Keratinocyte (primary cell): ENCODE measurements around the gene TUNAR. TPM values are rescaled to one million over a fixed set of nuclear protein-coding genes. Genes with fewer than 3 reads are reported as not detected.

Experiments used
- DNase-seq: peaks from one replicate; pipeline ENCODE4 v3.0.0-alpha.2; 2011; ENCODE audit warnings: low read depth, missing footprints, low spot score
- FAIRE-seq: peaks from 2 replicates; lab custom pipeline; 2011; peaks lifted over from hg19 to GRCh38; lab: Jason Lieb, UNC
- H2AFZ ChIP-seq: 2 replicates; pipeline ENCODE4 v1.6.0; 2012; ENCODE audit warnings: low read length, control low read depth, inconsistent platforms; ENCODE audit not compliant: control insufficient read depth
- H3K27ac ChIP-seq: 2 replicates; pipeline ENCODE4 v1.5.1; 2011; ENCODE audit warnings: low read length; ENCODE audit not compliant: control insufficient read depth, insufficient read depth
- H3K27me3 ChIP-seq: 3 replicates; pipeline ENCODE4 v1.6.0; 2011; ENCODE audit warnings: low read length; ENCODE audit not compliant: control insufficient read depth, insufficient read depth; ENCODE audit errors: extremely low read depth
- H3K36me3 ChIP-seq, 2 experiments: 2 replicates in 1 of 2; 3 replicates in 1 of 2; pipeline ENCODE4 v1.5.1; 2011; ENCODE audit warnings: low read length in 2 of 2, mild to moderate bottlenecking in 1 of 2; ENCODE audit not compliant: control insufficient read depth in 2 of 2, insufficient read depth in 2 of 2; ENCODE audit errors: extremely low read depth in 1 of 2
- H3K4me1 ChIP-seq: 3 replicates; pipeline ENCODE4 v1.5.1; 2011; ENCODE audit warnings: low read length; ENCODE audit not compliant: control insufficient read depth, insufficient read depth; ENCODE audit errors: extremely low read depth
- H3K4me2 ChIP-seq: 3 replicates; pipeline ENCODE4 v1.6.0; 2011; ENCODE audit warnings: low read depth, low read length; ENCODE audit not compliant: control insufficient read depth, insufficient read depth; ENCODE audit errors: extremely low read depth
- H3K4me3 ChIP-seq, 3 experiments: fragments of 200-600 bp in 1 of 3; sonication (generic) in 1 of 3; 2 replicates in 2 of 3; 3 replicates in 1 of 3; pipeline ENCODE4 v1.5.1; 2011 to 2016; ENCODE audit warnings: low read length in 3 of 3, mild to moderate bottlenecking in 3 of 3, control low read depth in 2 of 3, inconsistent platforms in 1 of 3, low read depth in 1 of 3, mixed read lengths in 1 of 3, mixed run types in 1 of 3, moderate library complexity in 1 of 3; ENCODE audit not compliant: control insufficient read depth in 2 of 3, insufficient read depth in 2 of 3; ENCODE audit errors: extremely low read depth in 1 of 3
- H3K79me2 ChIP-seq: 2 replicates; pipeline ENCODE4 v1.6.0; 2012; ENCODE audit warnings: low read length; ENCODE audit not compliant: control insufficient read depth, insufficient read depth
- H3K9ac ChIP-seq: 3 replicates; pipeline ENCODE4 v1.6.0; 2011; ENCODE audit warnings: low read length; ENCODE audit not compliant: control insufficient read depth, insufficient read depth; ENCODE audit errors: extremely low read depth
- H3K9me1 ChIP-seq: 3 replicates; pipeline ENCODE4 v1.6.0; 2011; ENCODE audit warnings: low read length; ENCODE audit not compliant: control insufficient read depth, insufficient read depth; ENCODE audit errors: extremely low read depth
- H3K9me3 ChIP-seq: 2 replicates; pipeline ENCODE4 v1.5.1; 2012; ENCODE audit warnings: low read depth, low read length; ENCODE audit not compliant: control insufficient read depth
- H4K20me1 ChIP-seq: 3 replicates; pipeline ENCODE4 v1.6.0; 2011; ENCODE audit warnings: low read length; ENCODE audit not compliant: control insufficient read depth, insufficient read depth; ENCODE audit errors: extremely low read depth
- CTCF ChIP-seq, 3 experiments: IDR thresholded peaks in 1 of 3; conservative IDR thresholded peaks in 1 of 3; optimal IDR thresholded peaks in 1 of 3; 2 replicates in 2 of 3; 3 replicates in 1 of 3; pipeline versions ENCODE3 to v1.5.1; 2011; ENCODE audit warnings: low read length in 3 of 3, mild to moderate bottlenecking in 3 of 3, moderate library complexity in 2 of 3, control low read depth in 1 of 3, inconsistent platforms in 1 of 3; ENCODE audit not compliant: insufficient read depth in 2 of 3; ENCODE audit errors: extremely low read depth in 1 of 3
- EZH2 ChIP-seq: IDR thresholded peaks from one replicate; pipeline ENCODE4 v1.6.1; 2012; ENCODE audit warnings: inconsistent platforms, mild to moderate bottlenecking, low read length, moderate library complexity
- dilution Hi-C: fragments of 300-500 bp; cut with MboI; formaldehyde crosslinking; loops from one replicate; pipeline ENCODE4 v1.7.0; 2020; ENCODE audit warnings: low sequenced_read_pairs; ENCODE audit not compliant: extremely low pct_ligation_motif_present
- polyA plus RNA-seq, 5 experiments: library from polyadenylated mRNA; depleted of rRNA in 3 of 5; stranded (reverse) in 3 of 5; stranded (forward) in 1 of 5; unstranded in 1 of 5; fragments of >200 nt; gene quantifications; 1 replicate in 1 of 5; 2 replicates in 3 of 5; 3 replicates in 1 of 5; pipeline versions ENCODE4 v1.2.1 to v1.2.3, GENCODE V29; 2011 to 2012; ENCODE audit warnings: missing spikeins in 2 of 5, low read depth in 1 of 5, low replicate concordance in 1 of 5

The TUNAR gene
- polyA plus RNA-seq, 1 donor (not counting 4 experiments of a cell fraction or from before 2014, with no cell fraction given), result not detected

GRCh38 chr14:95953111-95953724 lies 76.6 kb downstream of the TUNAR start:
- H2AFZ ChIP-seq, result no peak overlapping the region
- FAIRE-seq, result no peak
- H3K4me1 ChIP-seq, result no peaks in the 10 kb centered on the region
- H3K27me3 ChIP-seq, result no peaks in the 10 kb centered on the region
- DNase-seq, result no peak
- no peak for TF ChIP-seq EZH2
- no peak for TF ChIP-seq CTCF (optimal IDR thresholded peaks at IDR 0.05 in 1 of 3, IDR thresholded peaks at IDR 0.05 in 1 of 3, conservative IDR thresholded peaks at IDR 0.05 in 1 of 3; ENCODE audit: extremely low read depth in 1 of 3, insufficient read depth in 2 of 3, low read length in 3 of 3)
- no peaks in the 10 kb centered on the region for H3K79me2 ChIP-seq
- dilution Hi-C loops, result loop anchor here (25.0 kb wide), 1 partner anchor 391 kb away; no protein-coding TSS in a partner anchor
- H3K9me3 ChIP-seq, result no peaks in the 10 kb centered on the region
- no peaks in the 10 kb centered on the region for H3K9me1 ChIP-seq
- no peak overlapping the region for H3K9ac ChIP-seq
- no peaks in the 10 kb centered on the region for H3K36me3 ChIP-seq
- no peak overlapping the region for H3K4me2 ChIP-seq
- H4K20me1 ChIP-seq, result no peaks in the 10 kb centered on the region
- H3K4me3 ChIP-seq, result no peak overlapping the region
- no peak overlapping the region for H3K27ac ChIP-seq

GRCh38 chr14:95956601-95957460 lies 80.2 kb downstream of the TUNAR start:
- H4K20me1 ChIP-seq, result no peaks in the 10 kb centered on the region
- H3K9me3 ChIP-seq, result no peaks in the 10 kb centered on the region
- H2AFZ ChIP-seq, result no peak overlapping the region
- H3K4me2 ChIP-seq, result no peak overlapping the region
- H3K4me1 ChIP-seq, result no peaks in the 10 kb centered on the region
- H3K9ac ChIP-seq, result no peak overlapping the region
- no peak overlapping the region for H3K27ac ChIP-seq
- no peaks in the 10 kb centered on the region for H3K9me1 ChIP-seq
- no peaks in the 10 kb centered on the region for H3K27me3 ChIP-seq
- H3K79me2 ChIP-seq, result no peaks in the 10 kb centered on the region
- FAIRE-seq, result no peak
- no peaks in the 10 kb centered on the region for H3K36me3 ChIP-seq
- DNase-seq, result no peak
- dilution Hi-C loops, result loop anchor here (25.0 kb wide), 1 partner anchor 395 kb away; no protein-coding TSS in a partner anchor
- H3K4me3 ChIP-seq, result no peak overlapping the region
- TF ChIP-seq CTCF (optimal IDR thresholded peaks at IDR 0.05 in 1 of 3, IDR thresholded peaks at IDR 0.05 in 1 of 3, conservative IDR thresholded peaks at IDR 0.05 in 1 of 3; ENCODE audit: extremely low read depth in 1 of 3, insufficient read depth in 2 of 3, low read length in 3 of 3) (no peak), EZH2 (no peak)
